Measurements from ENCODE around the gene NAT16. TPM values are rescaled to one million over a fixed set of nuclear protein-coding genes. Genes with fewer than 3 reads are reported as not detected.

NAT16 gene
- total RNA-seq, 4 donors from 2014 or later = not detected

DNA sequence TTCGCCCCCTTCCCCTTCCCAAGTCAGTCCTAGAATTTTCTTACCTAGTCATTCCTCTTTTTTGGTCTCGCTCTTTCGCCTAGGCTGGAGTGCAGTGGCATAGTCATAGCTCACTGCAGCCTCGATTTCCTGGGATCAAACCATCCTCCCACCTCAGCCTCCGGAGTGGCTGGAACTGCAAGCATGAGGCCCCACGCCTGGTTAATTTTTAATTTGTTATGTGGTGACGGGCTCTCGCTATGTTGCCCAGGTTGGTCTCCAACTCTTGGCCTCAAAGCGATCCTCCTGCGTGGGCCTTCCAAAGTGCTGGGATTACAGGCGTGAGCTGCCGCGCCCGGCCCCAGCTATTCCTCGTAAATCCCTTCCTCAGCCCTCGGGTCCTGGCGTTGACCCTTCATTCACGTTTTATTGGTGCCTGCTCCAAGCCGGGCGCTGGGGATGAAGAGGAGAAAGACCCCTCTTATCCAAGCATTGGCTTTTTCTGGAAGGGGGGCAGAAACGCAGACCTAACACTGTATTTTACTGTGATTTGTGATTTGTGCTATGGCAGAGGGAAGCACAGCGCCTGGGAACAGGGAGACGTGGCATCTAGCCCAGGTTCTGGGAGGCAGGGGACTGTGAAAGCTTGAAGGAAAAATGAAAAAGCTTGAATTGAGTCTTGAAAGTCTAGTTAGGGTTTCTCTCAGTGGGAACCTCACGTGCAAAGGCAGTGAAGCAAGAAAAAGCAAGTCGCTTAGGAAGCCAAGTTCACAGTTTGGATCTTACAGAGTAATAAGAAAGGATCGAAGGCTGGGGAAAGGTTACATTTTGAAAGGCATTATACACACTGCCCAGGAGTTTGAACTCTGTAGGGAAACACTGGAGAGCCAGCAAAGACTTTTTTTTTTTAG, 38.4 kb upstream of the NAT16 start:
- H3K4me3 ChIP-seq (ENCODE audit: low read depth, poor library complexity, severe bottlenecking) = peak overlapping the region; percentile 80
- DNase-seq (ENCODE audit: low spot score in 2 of 2) = no peak
- 3 to 6% methylated on average over 26 of the region's 26 CpGs for WGBS, 2 donors
- intact Hi-C loops (cut with DNase I; ENCODE audit: low total_unique reads) = no loop called here
- TF ChIP-seq POLR2A (IDR thresholded peaks at IDR 0.05) = no peak
- TF ChIP-seq, protein P1, sequence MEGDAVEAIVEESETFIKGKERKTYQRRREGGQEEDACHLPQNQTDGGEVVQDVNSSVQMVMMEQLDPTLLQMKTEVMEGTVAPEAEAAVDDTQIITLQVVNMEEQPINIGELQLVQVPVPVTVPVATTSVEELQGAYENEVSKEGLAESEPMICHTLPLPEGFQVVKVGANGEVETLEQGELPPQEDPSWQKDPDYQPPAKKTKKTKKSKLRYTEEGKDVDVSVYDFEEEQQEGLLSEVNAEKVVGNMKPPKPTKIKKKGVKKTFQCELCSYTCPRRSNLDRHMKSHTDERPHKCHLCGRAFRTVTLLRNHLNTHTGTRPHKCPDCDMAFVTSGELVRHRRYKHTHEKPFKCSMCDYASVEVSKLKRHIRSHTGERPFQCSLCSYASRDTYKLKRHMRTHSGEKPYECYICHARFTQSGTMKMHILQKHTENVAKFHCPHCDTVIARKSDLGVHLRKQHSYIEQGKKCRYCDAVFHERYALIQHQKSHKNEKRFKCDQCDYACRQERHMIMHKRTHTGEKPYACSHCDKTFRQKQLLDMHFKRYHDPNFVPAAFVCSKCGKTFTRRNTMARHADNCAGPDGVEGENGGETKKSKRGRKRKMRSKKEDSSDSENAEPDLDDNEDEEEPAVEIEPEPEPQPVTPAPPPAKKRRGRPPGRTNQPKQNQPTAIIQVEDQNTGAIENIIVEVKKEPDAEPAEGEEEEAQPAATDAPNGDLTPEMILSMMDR (IDR thresholded peaks at IDR 0.05) = no peak

DNA sequence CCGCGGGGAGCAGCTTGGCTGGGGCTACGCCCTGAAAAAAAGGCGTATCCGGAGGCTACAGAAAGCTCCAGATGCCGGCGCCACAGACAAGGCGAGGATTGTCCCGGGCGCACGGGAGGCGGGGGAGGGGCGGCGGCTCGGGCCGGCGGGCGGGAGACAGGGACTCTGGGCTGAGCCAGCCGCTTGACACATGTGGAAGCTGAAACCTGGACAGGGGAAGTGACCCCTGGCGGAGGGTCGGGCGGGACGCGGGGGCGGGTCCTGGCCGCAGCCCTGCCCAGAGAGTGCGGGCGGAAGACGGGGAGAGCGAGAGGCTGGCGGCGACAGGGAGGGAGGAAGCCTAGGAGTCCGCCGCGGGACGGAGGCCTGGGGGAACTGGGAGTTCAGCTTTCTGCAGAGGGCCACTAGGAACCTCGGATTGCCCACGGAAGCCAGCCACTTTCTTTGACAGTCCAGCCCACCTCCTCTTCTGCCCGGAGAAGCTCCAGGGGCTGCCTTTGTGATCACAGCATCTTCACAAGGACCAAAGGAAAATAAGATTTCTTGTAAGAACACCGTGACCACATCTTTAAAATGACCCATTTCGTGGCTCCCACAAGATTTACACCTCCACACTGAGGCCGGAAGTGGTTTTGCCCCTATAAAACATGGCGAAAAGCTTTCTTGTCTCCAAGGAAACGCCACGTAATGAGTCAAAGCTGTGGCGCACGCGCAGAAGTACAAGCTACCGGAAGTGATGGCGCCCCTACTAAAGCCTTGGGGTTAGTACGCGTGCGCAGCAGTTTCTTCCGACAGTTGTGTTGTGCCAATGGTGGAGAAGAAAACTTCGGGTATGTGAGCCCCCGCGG, 37.5 kb upstream of the NAT16 start, which contains the start of the genes PLOD3 and ZNHIT1:
Gene PLOD3 (minus strand): TSS at position 194 of the 848 bp plus-strand sequence. CDS start 307 bp downstream, outside the sequence.
Gene ZNHIT1 (plus strand): TSS at position 778 of the 848 bp plus-strand sequence. CDS start 31 bp downstream, at position 809.
- intact Hi-C loops (cut with DNase I; ENCODE audit: low total_unique reads) = no loop called here
- DNase-seq (ENCODE audit: low spot score in 2 of 2) = peak; percentile 96 to 99
- no peak for TF ChIP-seq POLR2A (IDR thresholded peaks at IDR 0.05)
- TF ChIP-seq, protein P1 (IDR thresholded peaks at IDR 0.05) = no peak
- H3K4me3 ChIP-seq (ENCODE audit: low read depth, poor library complexity, severe bottlenecking) = peak within 1 kb of the TSS; percentile 80
- WGBS, 2 donors = 0 to 1% methylated on average over 25 to 57 of the region's 57 CpGs

DNA sequence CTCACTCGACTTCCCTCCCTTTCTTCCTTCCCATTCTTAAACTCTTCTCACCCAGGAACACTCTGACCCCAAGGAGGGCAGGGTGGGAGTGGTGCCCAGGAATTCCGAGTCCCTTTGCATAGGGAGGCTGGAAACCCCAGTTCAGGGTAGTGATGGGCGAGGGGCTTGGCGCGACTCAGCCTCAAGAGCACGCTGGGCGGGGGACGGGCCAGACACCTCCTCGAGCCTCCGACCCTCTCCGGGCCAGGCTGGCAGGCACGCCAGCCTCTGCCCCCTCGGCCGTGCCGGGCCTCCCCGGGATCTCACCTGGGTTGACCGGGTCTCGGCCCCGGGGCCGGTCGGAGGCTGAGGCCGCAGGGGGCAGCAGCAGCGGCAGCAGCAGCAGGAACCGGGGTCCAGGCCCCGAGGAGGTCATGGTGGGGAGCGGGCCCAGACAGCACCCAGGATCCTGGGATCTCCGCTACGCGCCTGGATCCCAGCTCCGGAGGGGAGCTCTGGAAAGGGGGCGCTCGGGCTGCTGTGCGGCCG, 36.8 kb upstream of the NAT16 start:
- TF ChIP-seq, protein P1 (IDR thresholded peaks at IDR 0.05) = no peak
- TF ChIP-seq POLR2A (IDR thresholded peaks at IDR 0.05) = no peak
- intact Hi-C loops (cut with DNase I; ENCODE audit: low total_unique reads) = no loop called here
- peak overlapping the region; percentile 71 for H3K4me3 ChIP-seq (ENCODE audit: low read depth, poor library complexity, severe bottlenecking)
- DNase-seq (ENCODE audit: low spot score in 2 of 2) = no peak
- WGBS, 2 donors = 0 to 1% methylated on average over 9 to 25 of the region's 34 CpGs

DNA sequence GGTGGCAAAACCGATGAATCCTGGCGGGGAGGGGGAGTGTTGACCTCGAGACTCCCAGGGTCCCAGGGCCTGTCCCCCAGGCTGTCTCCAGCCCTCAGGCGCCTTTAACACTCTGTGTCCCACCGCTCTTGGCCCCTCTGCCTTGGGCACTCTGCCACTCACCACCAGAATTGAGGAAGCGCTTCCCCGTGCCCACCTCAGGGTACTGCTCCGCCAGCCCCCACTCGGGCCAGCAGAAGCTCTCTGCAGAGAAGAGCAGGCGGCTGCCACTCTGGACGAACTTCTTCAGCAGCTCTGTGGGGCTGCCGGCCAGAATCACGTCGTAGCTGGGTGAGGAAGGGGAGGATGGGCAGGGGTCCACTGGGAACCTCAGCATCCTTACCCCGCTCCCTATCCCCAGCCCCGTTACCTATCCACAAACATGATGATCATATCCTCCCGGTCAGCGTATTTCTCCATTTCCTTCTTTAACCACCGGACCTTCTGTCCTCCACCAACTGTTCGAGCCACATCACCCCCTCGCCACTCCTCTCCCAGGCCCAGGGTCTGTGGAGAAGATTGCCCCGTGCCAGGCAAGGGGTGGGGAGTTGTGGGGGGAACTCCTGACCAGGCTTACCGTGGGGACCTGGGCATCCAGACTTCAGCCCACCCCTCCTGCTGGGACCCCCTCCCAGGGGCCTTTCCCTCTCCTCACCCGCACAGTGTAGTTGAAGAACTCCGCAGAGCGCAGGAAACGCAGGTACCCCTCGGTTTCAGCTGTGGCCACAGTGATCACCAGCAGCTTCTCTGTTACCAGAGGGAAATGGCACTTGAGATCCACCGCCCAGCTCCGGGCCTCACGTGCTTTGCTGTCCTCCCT, 36.1 kb upstream of the NAT16 start:
- DNase-seq (ENCODE audit: low spot score in 2 of 2) = no peak

More for the DNA sequence above, 36.1 kb upstream of the NAT16 start:
- intact Hi-C loops (cut with DNase I; ENCODE audit: low total_unique reads) = no loop called here
- WGBS, 2 donors = 62 to 64% methylated on average over 31 of the region's 31 CpGs
- TF ChIP-seq, protein P1 (IDR thresholded peaks at IDR 0.05) = no peak
- TF ChIP-seq POLR2A (IDR thresholded peaks at IDR 0.05) = no peak
- peak overlapping the region; percentile 71 for H3K4me3 ChIP-seq (ENCODE audit: low read depth, poor library complexity, severe bottlenecking)
